Peyer's patch (tissue), 4 donors: ENCODE results near the gene HCN2.

Source experiments
- POLR2A ChIP-seq, 2 donors: fragments of 450-650 bp; IDR thresholded peaks; one replicate each; pipeline ENCODE4 v1.5.1; 2017; ENCODE audit warnings: antibody characterized with exemption in 2 of 2, mild to moderate bottlenecking in 2 of 2, moderate library complexity in 2 of 2
- TF ChIP-seq, protein P1 (sequence below), 6 experiments: fragments of 450-650 bp in 4 of 6; fragments of 200-600 bp in 2 of 6; sonication (generic) in 1 of 6; IDR thresholded peaks; one replicate each; pipeline ENCODE4 v1.5.1; 2017 to 2019; ENCODE audit warnings: antibody characterized with exemption in 6 of 6, mild to moderate bottlenecking in 3 of 6, moderate library complexity in 1 of 6

DNA sequence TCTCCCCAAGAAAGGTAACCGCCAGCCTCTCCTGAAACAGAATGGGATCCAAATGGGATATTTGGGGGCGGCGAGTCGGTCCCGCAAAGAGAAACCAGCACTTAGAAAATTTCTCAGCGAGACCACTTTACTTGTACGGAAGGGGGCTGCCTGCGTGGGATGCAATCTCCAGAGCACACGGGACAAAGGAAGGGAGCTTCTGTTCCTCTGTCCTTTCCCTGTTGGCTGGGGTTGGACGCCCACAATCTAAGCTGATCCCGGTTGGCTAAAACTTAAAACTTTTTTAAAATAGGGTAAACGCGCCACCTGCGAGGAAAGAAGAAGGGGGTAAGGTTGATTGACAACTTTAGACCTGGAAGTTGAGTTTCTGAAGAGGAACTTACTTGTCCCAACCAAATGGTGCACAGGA lies 18.1 kb upstream of the HCN2 start:
- TF ChIP-seq, protein P1, sequence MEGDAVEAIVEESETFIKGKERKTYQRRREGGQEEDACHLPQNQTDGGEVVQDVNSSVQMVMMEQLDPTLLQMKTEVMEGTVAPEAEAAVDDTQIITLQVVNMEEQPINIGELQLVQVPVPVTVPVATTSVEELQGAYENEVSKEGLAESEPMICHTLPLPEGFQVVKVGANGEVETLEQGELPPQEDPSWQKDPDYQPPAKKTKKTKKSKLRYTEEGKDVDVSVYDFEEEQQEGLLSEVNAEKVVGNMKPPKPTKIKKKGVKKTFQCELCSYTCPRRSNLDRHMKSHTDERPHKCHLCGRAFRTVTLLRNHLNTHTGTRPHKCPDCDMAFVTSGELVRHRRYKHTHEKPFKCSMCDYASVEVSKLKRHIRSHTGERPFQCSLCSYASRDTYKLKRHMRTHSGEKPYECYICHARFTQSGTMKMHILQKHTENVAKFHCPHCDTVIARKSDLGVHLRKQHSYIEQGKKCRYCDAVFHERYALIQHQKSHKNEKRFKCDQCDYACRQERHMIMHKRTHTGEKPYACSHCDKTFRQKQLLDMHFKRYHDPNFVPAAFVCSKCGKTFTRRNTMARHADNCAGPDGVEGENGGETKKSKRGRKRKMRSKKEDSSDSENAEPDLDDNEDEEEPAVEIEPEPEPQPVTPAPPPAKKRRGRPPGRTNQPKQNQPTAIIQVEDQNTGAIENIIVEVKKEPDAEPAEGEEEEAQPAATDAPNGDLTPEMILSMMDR (IDR thresholded peaks at IDR 0.05), result no peak
- no peak for TF ChIP-seq POLR2A (IDR thresholded peaks at IDR 0.05)
